K562 (cell line): ENCODE measurements around the gene NDOR1. TPM values are rescaled to one million over a fixed set of nuclear protein-coding genes. Genes with fewer than 3 reads are reported as not detected.

ENCODE experiments used
- ATAC-seq: fragments of 200-7000 bp; cut with Tn5 transposase; 3 replicates; pipeline ENCODE4 v1.9.1; 2020; ENCODE audit warnings: moderate library complexity
- BruUV-seq: library from RNA; stranded (reverse); fragments of 400-500 nt; replicated peaks from 2 replicates; lab custom pipeline; 2021; lab: Mats Ljungman, UMichigan
- CTCF ChIA-PET: fragments of 300-600 bp; formaldehyde crosslinking; extraction: SDS; loops from one replicate; lab custom pipeline; 2021; ENCODE audit warnings: low intra/inter-chr PET ratio; lab: Yijun Ruan, JAX
- POLR2A ChIA-PET: fragments of 300-600, 350-650 bp; sonication (Branson Sonifier 250); formaldehyde crosslinking; extraction: SDS; loops from one replicate; lab custom pipeline; 2021; ENCODE audit warnings: antibody characterized with exemption, inconsistent platforms; lab: Yijun Ruan, JAX
- DNase-seq, 4 experiments: peaks; one replicate each; pipeline versions ENCODE4 v3.0.0 to v3.0.0-alpha.2; 2011 to 2018; ENCODE audit warnings: low spot score in 3 of 4, mixed read lengths in 3 of 4; ENCODE audit errors: extremely low read depth in 1 of 4
- FAIRE-seq: peaks from 2 replicates; lab custom pipeline; 2011; peaks lifted over from hg19 to GRCh38; lab: Jason Lieb, UNC
- H2AFZ ChIP-seq: 2 replicates; pipeline ENCODE4 v1.6.0; 2011; ENCODE audit warnings: low read depth, low read length, control low read depth, inconsistent platforms
- H3K27ac ChIP-seq: fragments of 200-600 bp; 3 replicates; pipeline ENCODE4 v1.8.0; 2011; ENCODE audit warnings: low read depth, mild to moderate bottlenecking, control low read depth, inconsistent platforms, low read length, moderate library complexity, mixed read lengths; ENCODE audit errors: extremely low read depth
- H3K27me3 ChIP-seq, 2 experiments: fragments of 300-600 bp in 1 of 2; 2 replicates in 1 of 2; 3 replicates in 1 of 2; pipeline versions ENCODE4 v1.6.0 to v1.8.0; 2011; ENCODE audit warnings: inconsistent platforms in 2 of 2, low read length in 2 of 2, mild to moderate bottlenecking in 1 of 2, mixed read lengths in 1 of 2, moderate library complexity in 1 of 2; ENCODE audit not compliant: control insufficient read depth in 2 of 2, insufficient read depth in 2 of 2
- H3K36me3 ChIP-seq: fragments of 300-600 bp; 3 replicates; pipeline ENCODE4 v1.8.0; 2011; ENCODE audit warnings: mild to moderate bottlenecking, low read length, inconsistent platforms; ENCODE audit not compliant: control insufficient read depth, insufficient read depth
- H3K4me1 ChIP-seq, 2 experiments: fragments of 200-600 bp in 1 of 2; replicated peaks in 1 of 2; 2 replicates in 1 of 2; 3 replicates in 1 of 2; pipeline versions ENCODE4 v1.5.1 to v1.8.0; 2011; ENCODE audit warnings: inconsistent platforms in 2 of 2, low read length in 2 of 2, mild to moderate bottlenecking in 1 of 2, mixed read lengths in 1 of 2, moderate library complexity in 1 of 2; ENCODE audit not compliant: control insufficient read depth in 2 of 2, insufficient read depth in 2 of 2
- H3K4me2 ChIP-seq: 2 replicates; pipeline ENCODE4 v1.6.1; 2011; ENCODE audit warnings: low read length, control low read depth, inconsistent platforms, mixed read lengths; ENCODE audit not compliant: insufficient read depth
- H3K4me3 ChIP-seq: fragments of 200-600 bp; sonication (generic), shearing (Covaris generic); 2 replicates; pipeline ENCODE4 v1.5.1; 2016; ENCODE audit warnings: control low read depth, inconsistent platforms
- H3K79me2 ChIP-seq: fragments of 200-600 bp; 3 replicates; pipeline ENCODE4 v1.8.0; 2011; ENCODE audit warnings: low read length, inconsistent platforms; ENCODE audit not compliant: control insufficient read depth, insufficient read depth
- H3K9ac ChIP-seq, 2 experiments: 2 replicates each; pipeline versions ENCODE4 v1.6.0 to v1.6.1; 2011; ENCODE audit warnings: low read depth in 2 of 2, low read length in 2 of 2, control low read depth in 1 of 2, inconsistent platforms in 1 of 2, mild to moderate bottlenecking in 1 of 2, mixed read lengths in 1 of 2; ENCODE audit not compliant: insufficient read depth in 1 of 2
- H3K9me1 ChIP-seq: one replicate; pipeline ENCODE4 v1.6.0; 2011; ENCODE audit warnings: inconsistent platforms, mild to moderate bottlenecking, low read length, moderate library complexity; ENCODE audit not compliant: control insufficient read depth, insufficient read depth
- H3K9me3 ChIP-seq: replicated peaks from 2 replicates; pipeline ENCODE4 v1.5.1; 2011; ENCODE audit warnings: low read depth, low read length, inconsistent platforms; ENCODE audit not compliant: control insufficient read depth, insufficient read depth
- H4K20me1 ChIP-seq: replicated peaks from 2 replicates; pipeline ENCODE4 v1.6.1; 2011; ENCODE audit warnings: low read length, inconsistent platforms, mixed read lengths; ENCODE audit not compliant: control insufficient read depth, insufficient read depth
- CREB1 ChIP-seq, 2 experiments: sonication (generic) in 1 of 2; formaldehyde crosslinking in 1 of 2; IDR thresholded peaks; 2 replicates each; pipeline versions ENCODE4 v1.6.1 to v1.8.0; 2012 to 2022; ENCODE audit warnings: inconsistent platforms in 1 of 2, mild to moderate bottlenecking in 1 of 2, missing genetic modification reagents in 1 of 2, moderate library complexity in 1 of 2
- SPI1 ChIP-seq: IDR thresholded peaks from 2 replicates; pipeline ENCODE4 v1.6.1; 2011; ENCODE audit warnings: low read depth, low read length, control low read depth, borderline replicate concordance
- ZNF79 ChIP-seq: fragments of 250-450 bp; sonication (Bioruptor Pico); IDR thresholded peaks from 2 replicates; pipeline ENCODE4 v1.4.0; 2020; ENCODE audit warnings: low read depth, mild to moderate bottlenecking, moderate library complexity
- WGBS: fragments of 100-300 bp; shearing (Covaris generic); methylation state at CpG from one replicate; pipeline ENCODE4 v1.1.6; 2016; ENCODE audit warnings: low coverage, mixed read lengths; ENCODE audit not compliant: insufficient coverage; ENCODE audit errors: missing lambda C conversion rate; 5-methylcytosine and 5-hydroxymethylcytosine counted together
- in situ Hi-C: fragments of 300-500 bp; cut with MboI; formaldehyde crosslinking; loops from 4 replicates; pipeline ENCODE4 v1.15.0; 2018; ENCODE audit warnings: inconsistent platforms, mixed read lengths
- intact Hi-C: fragments of 100-400 bp; cut with micrococcal nuclease; formaldehyde crosslinking; loops from 2 replicates; pipeline ENCODE4 v1.14.2; 2022
- polyA plus RNA-seq, 8 experiments: library from polyadenylated mRNA; depleted of rRNA in 4 of 8; stranded (reverse) in 5 of 8; unstranded in 3 of 8; fragments of >200 nt; fragmentation: Nextera tagmentation in 2 of 8; fragmentation: Illumina TruSeq in 1 of 8; extraction: Ambion mirVana in 2 of 8; extraction: Trizol in 1 of 8; gene quantifications; 2 replicates each; pipeline versions ENCODE4 v1.2.1 to v1.2.3, GENCODE V29; 2011 to 2014; ENCODE audit warnings: inconsistent platforms in 1 of 8, missing spikeins in 1 of 8
- total RNA-seq, 7 experiments: library from RNA; depleted of rRNA in 6 of 7; stranded (reverse); fragments of >200 nt in 6 of 7; fragmentation: Illumina TruSeq in 2 of 7; extraction: Trizol in 2 of 7; gene quantifications; 2 replicates each; pipeline versions ENCODE4 v1.2.1 to v1.2.3, GENCODE V29; 2011 to 2021; ENCODE audit warnings: low replicate concordance in 1 of 7
- TF ChIP-seq, protein P1 (sequence below), 3 experiments: fragments of 200-800 bp in 1 of 3; sonication (Bioruptor generic) in 1 of 3; sonication (generic) in 1 of 3; formaldehyde crosslinking in 1 of 3; IDR thresholded peaks; 2 replicates each; pipeline versions ENCODE4 v1.6.1 to v1.8.0; 2016 to 2022; ENCODE audit warnings: mild to moderate bottlenecking in 2 of 3, missing compliant biosample characterization in 2 of 3, missing genetic modification characterization in 2 of 3, missing genetic modification reagents in 1 of 3

The NDOR1 gene
- total and polyA plus RNA-seq, 9 of the 15 experiments (the other 6 are each of a cell fraction or from before 2014, with no cell fraction given), result 0.06 to 36.9 (median 6.9) TPM

DNA sequence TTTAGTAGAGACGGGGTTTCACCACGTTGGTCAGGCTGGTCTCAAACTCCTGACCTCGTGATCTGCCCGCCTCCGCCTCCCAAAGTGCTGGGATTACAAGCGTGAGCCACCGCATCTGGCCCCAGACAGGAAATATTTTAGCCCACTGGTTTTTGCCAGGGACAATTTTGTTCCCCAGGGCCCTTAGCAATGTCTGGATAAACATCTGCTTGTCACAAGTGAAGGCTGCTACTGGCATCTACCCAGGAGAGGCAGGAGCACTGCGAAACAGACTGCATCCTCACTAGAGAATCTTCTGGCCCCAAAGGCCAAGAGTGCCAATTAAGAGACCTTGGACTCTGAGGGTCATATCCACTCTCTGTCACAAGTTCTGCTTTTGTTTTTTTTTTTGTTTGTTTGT, 2.5 kb upstream of the NDOR1 start:
- Histone ChIP-seq H3K27ac (no peak overlapping the region), H3K4me3 (no peak overlapping the region), H3K9ac (peak overlapping the region in 1 of 2 experiments; percentile 57; a peak in 1 of 4 replicates), H3K36me3 (peaks cover 30% of the 10 kb centered on the region; the same call in 2 of the 3 replicates), H4K20me1 (peaks cover 5% of the 10 kb centered on the region), H3K9me1 (peaks cover 3% of the 10 kb centered on the region), H2AFZ (no peak overlapping the region), H3K4me1 (peaks cover 41 to 81% of the 10 kb centered on the region in 2 experiments), H3K9me3 (no peaks in the 10 kb centered on the region), H3K27me3 (no peaks in the 10 kb centered on the region), H3K4me2 (peak overlapping the region; percentile 26), H3K79me2 (peaks cover 78% of the 10 kb centered on the region)
- DNase-seq (no peak), ATAC-seq (no peak), FAIRE-seq (no peak)
- intact Hi-C loops (no loop called here), in situ Hi-C loops (no loop called here)
- TF ChIP-seq ZNF79 (CRISPR knock-in tag) (no peak), CREB1 (IDR thresholded peaks at IDR 0.05) (0 out of 2 replicates have a peak, but pooled peaks have one; percentile 5), CREB1 (CRISPR knock-in tag; IDR thresholded peaks at IDR 0.05) (no peak)
- 27% methylated on average over 8 of the region's 8 CpGs for WGBS
- CTCF ChIA-PET, result no interaction called here
- POLR2A ChIA-PET, result interaction anchor here (1.5 to 5.7 kb wide), 2 partner anchors 8 to 13 kb away, joined by 5 to 56 read pairs; partner anchors contain the start of genes ANAPC2 and SSNA1
- BruUV-seq, result no TSS peak

DNA sequence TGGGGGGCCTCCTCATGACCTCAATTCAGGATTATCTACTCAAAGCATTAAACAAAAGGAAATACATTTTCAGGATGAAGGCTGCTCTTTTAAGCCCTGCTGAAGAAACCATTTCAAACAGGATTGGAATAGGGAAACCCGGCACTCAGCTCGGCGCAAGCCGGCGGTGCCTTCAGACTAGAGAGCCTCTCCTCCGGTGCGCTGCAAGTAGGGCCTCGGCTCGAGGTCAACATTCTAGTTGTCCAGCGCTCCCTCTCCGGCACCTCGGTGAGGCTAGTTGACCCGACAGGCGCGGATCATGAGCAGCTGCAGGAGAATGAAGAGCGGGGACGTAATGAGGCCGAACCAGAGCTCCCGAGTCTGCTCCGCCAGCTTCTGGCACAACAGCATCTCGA, 772 bp upstream of the NDOR1 start:
- ChIA-PET CTCF (no interaction called here), POLR2A (interaction anchor here (0.7 to 5.7 kb wide), 6 partner anchors 8 to 118 kb away, joined by 3 to 56 read pairs (median 4); partner anchors contain the start of genes ANAPC2, MAN1B1 and SSNA1)
- in situ Hi-C loops, result no loop called here
- DNase-seq, result no peak
- ATAC-seq, result no peak
- WGBS, result 3% methylated on average over 21 of the region's 21 CpGs
- no TSS peak for BruUV-seq
- no peak for TF ChIP-seq SPI1
- TF ChIP-seq, protein P1, sequence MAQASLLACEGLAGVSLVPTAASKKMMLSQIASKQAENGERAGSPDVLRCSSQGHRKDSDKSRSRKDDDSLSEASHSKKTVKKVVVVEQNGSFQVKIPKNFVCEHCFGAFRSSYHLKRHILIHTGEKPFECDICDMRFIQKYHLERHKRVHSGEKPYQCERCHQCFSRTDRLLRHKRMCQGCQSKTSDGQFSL (CRISPR knock-in tag; IDR thresholded peaks at IDR 0.05), result 0 out of 2 replicates have a peak, but pooled peaks have one; percentile 33
- TF ChIP-seq, protein P1 (tag; IDR thresholded peaks at IDR 0.05), result no peak
- TF ChIP-seq, all 486 proteins: peak for 1
- Histone ChIP-seq H3K4me2 (peak overlapping the region; percentile 95), H2AFZ (peak overlapping the region; percentile 77; the same call in 1 of the 2 replicates), H3K9me3 (no peaks in the 10 kb centered on the region), H3K27ac (peak overlapping the region; percentile 88), H3K36me3 (peaks cover 37% of the 10 kb centered on the region; the same call in 2 of the 3 replicates), H3K27me3 (no peaks in the 10 kb centered on the region), H3K9ac (peak overlapping the region; percentile 92 to 98), H4K20me1 (no peaks in the 10 kb centered on the region; the same call in 1 of the 2 replicates), H3K4me3 (peak overlapping the region; percentile 99), H3K9me1 (peaks cover 3% of the 10 kb centered on the region), H3K4me1 (peaks cover 28 to 64% of the 10 kb centered on the region in 2 experiments), H3K79me2 (peaks cover 61% of the 10 kb centered on the region)
- intact Hi-C loops, result no loop called here
- FAIRE-seq, result no peak
